Putamen (tissue), 1 donor: ENCODE data around the gene TKT.
"Not testable (repeated sequence)": the region's sequence is repeated elsewhere in the genome, so short reads cannot be mapped to it uniquely, and the experiment has no call there.

ENCODE experiments used
- DNase-seq: peaks from one replicate; pipeline ENCODE4 v3.0.0-alpha.2; 2016; ENCODE audit warnings: low spot score

The TKT gene, protein sequence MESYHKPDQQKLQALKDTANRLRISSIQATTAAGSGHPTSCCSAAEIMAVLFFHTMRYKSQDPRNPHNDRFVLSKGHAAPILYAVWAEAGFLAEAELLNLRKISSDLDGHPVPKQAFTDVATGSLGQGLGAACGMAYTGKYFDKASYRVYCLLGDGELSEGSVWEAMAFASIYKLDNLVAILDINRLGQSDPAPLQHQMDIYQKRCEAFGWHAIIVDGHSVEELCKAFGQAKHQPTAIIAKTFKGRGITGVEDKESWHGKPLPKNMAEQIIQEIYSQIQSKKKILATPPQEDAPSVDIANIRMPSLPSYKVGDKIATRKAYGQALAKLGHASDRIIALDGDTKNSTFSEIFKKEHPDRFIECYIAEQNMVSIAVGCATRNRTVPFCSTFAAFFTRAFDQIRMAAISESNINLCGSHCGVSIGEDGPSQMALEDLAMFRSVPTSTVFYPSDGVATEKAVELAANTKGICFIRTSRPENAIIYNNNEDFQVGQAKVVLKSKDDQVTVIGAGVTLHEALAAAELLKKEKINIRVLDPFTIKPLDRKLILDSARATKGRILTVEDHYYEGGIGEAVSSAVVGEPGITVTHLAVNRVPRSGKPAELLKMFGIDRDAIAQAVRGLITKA

DNA sequence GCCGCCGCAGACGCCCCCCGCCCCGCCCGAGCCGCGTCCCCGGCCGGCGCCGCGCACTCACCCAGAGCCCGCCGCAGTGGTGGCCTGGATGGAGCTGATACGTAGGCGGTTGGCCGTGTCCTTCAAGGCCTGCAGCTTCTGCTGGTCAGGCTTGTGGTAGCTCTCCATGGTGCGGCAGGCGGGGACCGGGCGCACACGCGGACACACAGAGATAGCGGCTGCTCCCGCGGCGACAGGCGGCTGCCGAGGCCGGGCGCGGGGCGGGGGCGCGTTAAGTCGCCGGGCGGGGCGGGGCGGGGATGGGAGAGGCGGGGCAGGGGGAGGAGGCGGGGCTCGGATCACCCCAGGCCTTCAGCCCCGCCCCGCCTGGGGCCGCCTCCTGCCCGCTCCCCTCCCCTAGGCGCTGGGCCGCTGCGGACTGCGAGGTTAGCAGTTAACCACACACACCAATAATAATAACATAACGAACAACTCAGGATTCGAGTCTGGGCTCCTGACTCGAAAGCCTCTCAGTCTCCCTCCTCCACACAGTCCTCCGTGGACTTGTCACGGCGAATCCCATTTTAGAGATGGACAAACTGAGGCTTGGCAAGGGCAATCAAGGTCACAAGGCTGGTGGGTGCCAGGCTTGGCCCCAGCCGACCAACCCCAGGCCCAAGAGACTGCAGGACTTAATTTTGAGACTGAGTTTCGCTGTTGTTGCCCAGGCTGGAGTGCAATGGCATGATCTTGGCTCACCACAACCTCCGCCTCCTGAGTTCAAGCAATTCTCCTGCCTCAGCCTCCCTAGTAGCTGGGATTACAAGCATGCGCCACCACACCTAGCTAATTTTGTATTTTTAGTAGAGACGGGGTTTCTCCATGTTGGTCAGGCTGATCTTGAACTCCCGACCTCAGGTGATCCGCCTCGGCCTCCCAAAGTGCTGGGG, at the start of gene TKT:
Gene TKT, minus strand, starts transcription at position 248 of the 929 bp plus-strand sequence. Its CDS starts 80 bp downstream, at position 168.
- DNase-seq = peak; percentile 93

DNA sequence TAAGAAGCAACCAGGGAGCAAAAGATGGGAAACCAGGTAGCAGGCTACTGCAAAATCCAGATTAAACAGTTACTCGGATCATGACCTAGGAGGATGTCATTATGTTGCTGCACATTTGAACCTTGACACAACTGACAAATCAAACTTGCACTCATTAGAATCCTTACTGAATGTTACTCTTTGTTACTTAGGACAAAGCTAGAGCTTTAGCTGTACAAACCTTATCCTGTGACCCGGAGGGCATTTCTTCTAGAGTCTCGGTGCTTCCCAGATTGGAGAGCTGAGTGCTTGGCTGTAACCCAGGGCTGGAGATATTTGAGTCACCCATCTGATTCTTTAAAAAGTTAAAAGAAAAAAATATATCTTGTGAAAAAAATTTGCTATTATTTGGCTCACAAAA, 48.1 kb upstream of the TKT start:
- no peak for DNase-seq

DNA sequence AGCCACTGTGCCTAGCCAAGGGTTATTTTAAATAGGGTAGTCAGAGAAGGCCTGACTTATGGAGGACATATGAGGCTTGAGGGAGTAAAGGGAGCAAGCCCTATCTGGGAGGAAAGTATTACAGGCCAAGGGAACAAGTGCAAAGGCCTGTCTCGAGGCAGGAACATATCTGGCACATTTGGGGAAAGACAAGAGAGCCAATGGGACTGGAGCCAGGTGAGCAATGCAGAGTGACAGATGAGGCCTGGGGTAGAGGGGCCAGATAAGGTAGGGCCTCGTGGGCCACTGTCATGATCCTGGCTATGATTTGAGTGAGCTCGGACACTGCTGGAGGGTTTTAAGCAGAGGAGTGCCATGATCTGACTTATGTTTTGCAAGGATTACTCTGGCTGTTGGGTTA, 47.7 kb upstream of the TKT start:
- DNase-seq = no peak

DNA sequence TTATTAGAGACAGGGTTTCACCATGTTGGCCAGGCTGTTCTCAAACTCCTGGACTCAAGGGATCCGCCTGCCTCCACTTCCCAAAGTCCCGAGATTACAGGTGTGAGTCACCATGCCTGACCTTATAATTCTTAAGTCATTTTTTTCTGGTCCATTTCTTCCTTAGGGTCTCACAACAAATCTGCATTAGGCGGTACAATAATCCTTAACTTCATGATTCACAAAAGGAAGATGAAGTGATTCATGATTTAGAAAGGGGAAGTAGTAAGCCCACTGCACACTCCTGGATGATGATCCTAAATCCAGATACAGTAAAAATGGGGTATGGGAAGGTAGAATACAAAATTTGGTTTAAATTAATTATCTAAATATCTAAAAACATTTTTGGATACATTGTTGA, 45.0 kb upstream of the TKT start:
- no peak for DNase-seq

DNA sequence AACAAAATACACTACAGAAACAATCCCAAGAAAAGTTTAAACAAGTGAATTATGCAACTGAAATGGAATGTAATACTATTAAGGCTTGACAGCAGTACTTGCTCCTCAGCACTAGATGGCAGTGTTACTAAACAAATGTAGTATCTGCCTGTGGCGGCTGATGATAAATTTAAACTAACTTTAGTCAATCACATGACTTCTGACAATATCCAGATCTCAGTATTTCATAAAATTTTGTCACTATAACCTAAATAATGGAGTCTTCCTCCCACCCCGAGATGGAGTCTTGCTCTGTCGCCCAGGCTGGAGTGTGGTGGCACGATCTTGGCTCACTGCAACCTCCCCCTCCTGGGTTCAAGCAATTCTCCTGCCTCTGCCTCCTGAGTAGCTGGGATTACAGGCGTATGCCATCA, 43.8 kb upstream of the TKT start:
- peak; percentile 55 for DNase-seq

DNA sequence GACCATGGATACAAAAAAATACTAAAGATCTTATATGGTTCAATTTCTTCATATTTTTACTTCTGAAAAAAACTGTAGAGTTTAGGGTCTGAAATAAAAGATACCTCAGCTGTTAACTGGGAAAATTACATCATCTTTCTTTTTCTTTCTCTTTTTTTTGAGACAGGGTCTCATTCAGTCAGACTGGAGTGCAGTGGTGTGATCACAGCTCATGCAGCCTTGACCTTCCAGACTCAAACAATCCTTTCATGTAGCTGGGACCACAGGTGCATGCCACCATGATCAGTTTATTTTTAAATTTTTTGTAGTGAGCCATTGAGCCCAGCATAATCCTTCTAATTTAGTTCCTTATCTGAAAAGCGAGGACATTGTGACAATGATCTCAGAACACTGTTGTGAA, 39.6 kb upstream of the TKT start:
- no peak for DNase-seq

DNA sequence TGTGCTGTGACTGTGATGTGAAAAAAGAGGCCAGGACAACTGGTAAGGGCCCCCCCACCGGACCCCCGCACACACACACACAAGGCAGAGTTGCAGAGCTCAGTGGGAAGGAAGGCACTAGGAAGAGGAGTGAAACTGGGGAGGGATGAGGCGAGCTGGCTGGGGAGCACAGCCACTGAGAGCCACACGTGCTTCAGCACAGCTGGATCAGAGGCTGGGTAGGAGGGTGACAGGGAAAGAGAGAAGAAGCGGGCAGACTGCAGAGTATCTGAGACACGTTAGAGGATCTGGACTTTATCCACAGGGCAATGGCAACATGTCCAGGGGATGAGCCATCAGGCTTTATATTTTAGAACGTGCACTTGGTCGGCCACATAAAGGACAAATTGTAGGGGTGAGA, 38.0 kb upstream of the TKT start:
- no peak for DNase-seq

DNA sequence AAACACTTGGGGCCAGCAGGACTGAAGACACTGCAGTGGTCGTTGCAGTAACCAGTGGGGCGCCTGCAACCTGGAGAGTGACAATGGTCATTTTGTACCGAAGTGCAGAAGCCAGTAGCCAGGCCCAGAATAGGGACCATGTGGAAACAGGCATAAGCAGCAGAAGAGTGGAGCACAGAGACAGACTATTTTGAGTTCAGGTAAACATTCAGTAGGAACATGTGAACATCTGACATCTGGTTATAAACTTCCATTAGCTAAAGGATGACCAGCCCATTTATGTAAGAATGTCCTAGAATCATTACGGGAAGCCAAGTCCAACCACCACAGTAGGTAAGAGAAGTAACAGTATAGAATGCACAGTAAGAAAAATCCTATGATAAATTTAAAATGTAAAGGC, 32.4 kb upstream of the TKT start:
- DNase-seq = no peak

DNA sequence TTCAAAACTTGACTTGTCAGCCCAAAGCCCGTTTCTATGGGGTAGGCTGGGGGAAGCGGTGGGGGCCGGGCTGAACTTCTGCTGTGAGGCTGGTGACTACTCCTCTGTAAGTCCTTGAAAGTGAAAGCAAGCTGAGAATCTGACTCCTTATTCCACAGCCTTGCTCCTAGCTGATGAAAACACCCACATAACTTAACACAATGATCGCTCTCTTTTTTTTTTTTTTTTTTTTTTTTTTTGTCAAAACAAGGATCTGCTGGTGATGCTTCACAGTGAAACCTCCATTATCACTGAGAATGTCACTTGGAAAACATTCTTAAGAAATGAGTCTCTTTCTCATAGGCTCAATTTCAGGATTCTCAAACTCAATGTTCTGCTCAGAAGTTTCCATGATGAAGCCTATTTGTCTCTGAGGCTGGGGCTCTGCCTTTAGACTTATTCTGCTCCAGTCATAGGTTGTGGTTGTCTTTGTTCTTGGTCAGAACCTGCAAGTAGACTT, 31.4 kb upstream of the TKT start:
- peak; percentile 53 for DNase-seq

DNA sequence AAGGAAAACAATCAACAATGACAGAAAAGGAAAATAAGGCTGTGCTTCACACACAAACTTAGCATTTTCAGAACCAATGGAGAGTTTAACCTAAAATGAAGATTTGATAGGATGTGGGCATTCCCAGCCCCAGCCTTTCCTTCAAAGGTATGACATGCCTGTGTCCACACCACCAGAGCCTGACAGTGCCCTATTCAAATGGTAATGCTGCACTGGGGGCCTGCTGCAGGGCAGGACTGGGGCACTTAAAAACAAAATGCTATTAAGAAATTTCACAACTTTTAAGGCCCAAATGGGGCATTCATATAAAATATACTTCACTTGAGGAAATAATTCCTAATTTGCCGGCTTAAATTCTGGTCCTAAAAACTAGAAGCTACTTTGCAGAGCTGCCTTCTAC, 30.9 kb upstream of the TKT start:
- DNase-seq = no peak

DNA sequence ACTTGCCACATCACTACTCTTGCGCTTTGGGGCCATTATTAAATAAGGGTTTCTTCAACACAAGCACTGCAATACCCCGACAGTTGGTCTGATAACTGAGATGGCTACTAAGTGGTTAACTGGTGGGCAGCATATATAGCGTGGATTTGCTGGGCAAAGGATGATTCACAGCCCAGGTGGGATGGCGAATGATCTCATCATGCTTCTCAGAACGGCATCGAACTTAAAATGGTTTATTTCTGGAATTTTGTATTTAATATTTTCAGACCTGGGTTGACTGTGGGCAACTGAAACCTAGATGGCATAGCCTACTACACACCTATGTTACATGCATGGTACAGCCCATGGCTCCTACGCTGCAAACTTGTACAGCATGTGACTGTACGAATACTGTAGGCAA, 26.8 kb upstream of the TKT start:
- DNase-seq = no peak

DNA sequence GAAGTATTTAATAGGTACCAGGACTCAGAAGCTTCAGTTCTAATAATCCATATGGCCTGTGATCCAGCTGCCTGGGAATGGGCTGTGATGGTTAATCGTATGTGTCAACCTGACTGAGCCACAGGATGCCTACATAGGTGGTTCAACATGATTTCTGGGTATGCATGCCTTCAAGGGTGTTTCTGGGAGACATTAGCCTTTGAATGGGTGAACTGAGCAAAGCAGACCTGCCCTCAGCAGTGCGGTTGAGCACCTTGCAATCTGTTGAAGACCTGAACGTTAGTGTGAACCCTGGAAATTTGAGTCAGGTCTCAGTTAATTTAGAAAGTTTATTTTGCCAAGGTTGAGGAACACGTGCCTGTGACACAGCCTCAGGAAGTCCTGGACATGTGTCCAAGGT, 22.8 kb upstream of the TKT start:
- DNase-seq = no peak

DNA sequence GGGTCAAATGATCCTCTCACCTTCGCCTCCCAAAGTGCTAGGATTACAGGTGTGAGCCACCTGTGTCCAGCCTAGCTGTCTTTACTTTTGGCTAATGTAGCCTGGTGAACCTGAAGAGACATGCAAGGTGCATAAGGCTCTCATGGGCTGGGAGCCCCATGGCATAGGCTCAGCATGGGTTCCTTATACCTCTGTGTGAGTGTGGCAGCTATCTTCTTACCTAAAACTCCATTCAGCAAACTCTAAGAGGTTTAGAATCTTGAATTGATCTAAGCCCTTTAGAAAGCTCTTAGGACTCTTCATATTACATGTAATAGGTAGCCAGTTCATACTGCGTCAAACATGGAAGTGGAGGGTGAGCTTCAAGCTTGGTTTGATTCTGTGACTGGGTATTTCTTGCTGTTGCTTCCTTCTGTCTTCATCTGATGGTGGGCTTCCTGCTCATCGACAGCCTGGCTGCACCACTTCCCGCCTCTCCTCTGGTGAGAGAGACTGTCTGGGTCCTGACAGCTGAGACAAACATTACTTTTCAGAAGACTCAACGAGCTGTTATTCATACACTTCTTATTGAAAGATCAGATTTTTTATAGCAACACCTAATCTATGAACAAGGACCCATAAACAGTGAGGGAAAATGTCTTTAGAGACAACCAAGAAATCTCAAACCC, 19.2 kb upstream of the TKT start:
- DNase-seq = no peak

DNA sequence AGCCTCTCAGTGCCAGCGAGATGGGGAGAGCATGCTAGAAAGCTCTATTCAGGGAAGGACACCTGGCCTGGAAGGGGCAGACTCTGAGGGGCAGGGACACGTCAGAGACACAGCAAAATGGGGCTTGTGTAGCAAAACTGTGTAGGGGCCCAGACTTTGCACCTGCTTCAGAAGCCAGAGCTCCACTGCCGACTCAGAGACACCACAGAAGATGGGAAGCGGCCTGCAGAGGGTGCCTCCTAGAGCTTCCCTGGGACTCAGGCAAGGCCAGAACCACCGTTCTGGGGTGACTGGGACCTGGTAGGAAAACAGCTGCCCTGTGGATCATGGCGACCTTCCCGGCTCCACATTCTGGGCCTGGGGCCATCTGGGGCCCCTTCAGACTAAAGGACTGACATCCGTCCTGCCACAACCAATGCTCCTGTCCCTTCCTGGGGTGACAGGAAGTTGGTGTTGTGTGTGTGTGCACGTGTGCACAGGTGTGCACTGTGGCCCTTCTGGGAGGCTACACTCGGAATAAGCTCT, 17.4 kb upstream of the TKT start:
- no peak for DNase-seq

DNA sequence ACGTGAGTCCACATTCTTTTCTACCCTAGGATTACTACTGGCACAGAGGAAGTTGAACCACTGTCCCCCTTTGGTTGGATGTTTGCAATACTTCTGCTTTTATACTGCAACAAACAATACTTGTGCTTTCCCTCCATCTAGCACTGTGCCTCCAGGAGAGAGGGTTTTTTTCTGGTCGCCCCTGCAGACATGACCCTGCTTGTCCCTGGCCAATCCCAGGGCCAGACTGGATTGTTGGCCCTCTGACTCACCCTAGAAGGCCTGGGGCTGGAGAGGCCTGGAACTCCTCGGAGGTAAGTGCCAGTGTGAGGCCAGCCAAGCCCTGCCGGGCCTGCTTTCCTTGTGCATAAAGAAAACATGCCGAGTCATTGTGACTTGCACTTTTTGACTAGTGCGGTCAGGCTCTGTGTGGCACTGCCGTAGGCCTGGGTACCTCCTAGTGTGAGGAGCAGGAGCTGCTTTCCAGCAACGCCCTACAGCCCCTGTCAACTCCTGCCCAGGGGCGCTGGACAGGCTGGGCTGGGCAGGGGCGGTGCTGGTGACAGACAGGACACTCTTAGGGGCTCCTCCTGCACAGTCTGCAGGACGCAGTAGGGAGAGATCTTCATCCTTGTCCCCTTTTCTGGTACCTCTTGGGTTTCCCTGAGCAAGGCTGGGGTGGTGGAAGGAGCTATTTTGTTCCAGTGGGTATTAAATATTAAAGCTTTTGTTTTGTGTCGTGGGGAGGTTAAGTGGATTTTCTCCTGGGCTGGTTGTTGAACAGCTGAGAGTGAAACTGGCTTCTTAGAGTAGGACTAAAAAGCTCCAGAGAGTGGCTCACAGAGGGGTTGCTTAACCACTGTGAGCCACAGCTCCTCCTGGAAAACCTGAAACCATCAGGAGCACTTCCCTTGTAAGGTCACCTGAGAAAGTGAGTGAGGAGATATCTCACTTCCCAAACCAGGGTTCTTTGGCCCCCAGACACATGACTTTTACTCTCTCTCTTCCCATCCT, 14.4 kb upstream of the TKT start:
- peak; percentile 83 for DNase-seq

DNA sequence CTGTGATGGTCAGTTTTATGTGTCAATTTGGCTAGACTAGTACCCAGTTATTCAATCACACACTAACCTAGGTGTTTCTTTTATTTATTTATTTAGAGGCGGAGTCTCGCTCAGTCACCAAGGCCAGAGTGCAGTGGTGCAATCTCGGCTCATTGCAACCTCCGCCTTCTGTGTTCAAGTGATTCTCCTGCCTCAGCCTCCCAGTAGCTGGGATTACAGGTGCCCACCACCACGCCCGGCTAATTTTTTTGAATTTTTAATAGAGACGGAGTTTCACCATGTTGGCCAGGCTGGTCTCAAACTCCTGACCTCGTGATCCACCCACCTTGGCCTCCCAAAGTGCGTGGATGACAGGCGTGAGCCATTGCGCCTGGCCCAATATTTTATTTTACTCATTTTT, 13.4 kb upstream of the TKT start:
- DNase-seq = not testable (repeated sequence)

DNA sequence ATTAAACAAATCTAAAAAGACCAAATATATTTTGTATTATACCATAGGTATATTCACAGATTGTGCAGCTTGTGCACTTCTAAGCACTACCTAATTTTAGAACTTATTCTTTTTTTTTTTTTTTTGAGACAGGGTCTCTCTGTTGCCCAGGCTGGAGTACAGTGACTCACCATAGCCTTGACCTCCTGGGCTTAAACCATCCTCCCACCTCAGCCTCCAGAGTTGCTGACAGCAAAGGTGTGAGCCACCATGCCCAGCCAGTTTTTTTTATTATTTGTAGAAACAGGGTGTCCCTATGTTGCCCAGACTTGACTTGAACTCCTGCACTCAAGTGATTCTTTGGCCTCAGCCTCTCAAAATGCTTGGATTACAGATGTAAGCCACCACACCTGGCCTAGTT, 11.9 kb upstream of the TKT start:
- DNase-seq = no peak

DNA sequence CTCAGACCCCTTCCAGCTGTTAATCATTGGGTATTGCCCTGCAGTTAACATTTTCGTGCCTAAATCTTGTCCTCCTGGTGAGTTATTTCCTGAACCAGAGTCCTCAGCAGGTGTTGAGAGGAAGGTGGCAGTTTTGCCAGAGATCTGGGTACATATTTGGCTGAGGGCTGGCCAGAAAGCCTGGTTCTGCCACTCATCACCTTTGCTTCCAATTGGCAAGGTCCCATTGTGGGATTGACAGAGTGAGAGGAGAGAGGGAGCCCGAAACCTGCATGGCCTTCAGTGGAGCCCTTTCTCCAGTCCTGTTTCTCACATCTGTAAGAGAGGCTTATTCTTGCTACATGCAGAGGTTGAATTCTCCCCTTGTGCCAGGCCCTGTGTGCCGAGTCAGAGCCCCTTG, 8.9 kb upstream of the TKT start:
- no peak for DNase-seq

DNA sequence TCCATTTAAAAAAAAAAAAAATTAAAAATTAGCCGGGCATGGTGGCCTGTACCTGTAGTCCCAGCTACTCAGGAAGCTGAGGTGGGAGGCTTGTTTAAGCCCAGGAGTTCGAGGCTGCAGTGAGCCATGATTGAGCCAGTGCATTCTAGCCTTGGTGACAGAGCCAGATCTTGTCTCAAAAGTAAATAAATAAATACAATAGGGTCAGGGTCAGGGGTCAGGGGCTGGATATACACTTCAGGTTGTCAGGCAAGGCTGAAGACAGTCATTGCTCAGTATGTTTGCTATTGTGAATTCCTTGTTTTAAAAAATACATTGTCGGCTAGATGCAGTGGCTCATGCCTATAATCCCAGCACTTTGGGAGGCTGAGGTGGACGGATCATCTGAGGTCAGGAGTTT, 8.1 kb upstream of the TKT start:
- no peak for DNase-seq

DNA sequence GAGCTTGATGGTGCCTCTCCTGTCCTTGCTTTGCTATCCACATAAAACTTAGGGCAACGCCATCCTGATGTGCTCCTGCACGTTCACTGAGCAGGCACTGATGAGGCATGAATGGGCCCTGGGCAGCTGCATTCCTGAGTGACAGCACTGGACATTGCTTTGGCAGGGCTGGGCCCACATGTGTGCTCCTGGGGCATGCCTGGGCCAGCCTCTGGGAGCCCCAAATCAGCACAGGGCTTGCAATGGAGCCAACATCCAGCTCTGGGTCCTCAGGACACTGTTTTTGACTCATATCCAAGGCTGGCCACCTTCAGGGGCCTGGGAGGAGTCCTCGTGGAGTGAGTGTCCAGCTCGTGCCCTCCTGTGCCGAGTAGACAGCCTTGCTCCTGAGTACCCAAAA, 5.9 kb upstream of the TKT start:
- DNase-seq = no peak
